Right lobe of liver (tissue), 4 donors: ENCODE results near the gene TSPO.

Source experiments
- POLR2A ChIP-seq: fragments of 450-650 bp; IDR thresholded peaks from one replicate; pipeline ENCODE4 v1.6.1; 2017; ENCODE audit warnings: antibody characterized with exemption, mild to moderate bottlenecking
- TF ChIP-seq, protein P1 (sequence below), 4 donors: fragments of 200-600 bp in 3 of 4; fragments of 450-650 bp in 1 of 4; IDR thresholded peaks; one replicate each; pipeline versions ENCODE4 v1.5.1 to v1.8.0; 2016 to 2022; ENCODE audit warnings: antibody characterized with exemption in 4 of 4, mild to moderate bottlenecking in 2 of 4
- donor health status: DM: no; HTN: no; CAD: no.
- donor health status: DM: no; HTN: no; CAD: no.
- donor health status: DM: no; HTN: yes; CAD: no.

GRCh38 chr22:43171019-43171491, 19.7 kb downstream of the TSPO start:
- TF ChIP-seq, protein P1, sequence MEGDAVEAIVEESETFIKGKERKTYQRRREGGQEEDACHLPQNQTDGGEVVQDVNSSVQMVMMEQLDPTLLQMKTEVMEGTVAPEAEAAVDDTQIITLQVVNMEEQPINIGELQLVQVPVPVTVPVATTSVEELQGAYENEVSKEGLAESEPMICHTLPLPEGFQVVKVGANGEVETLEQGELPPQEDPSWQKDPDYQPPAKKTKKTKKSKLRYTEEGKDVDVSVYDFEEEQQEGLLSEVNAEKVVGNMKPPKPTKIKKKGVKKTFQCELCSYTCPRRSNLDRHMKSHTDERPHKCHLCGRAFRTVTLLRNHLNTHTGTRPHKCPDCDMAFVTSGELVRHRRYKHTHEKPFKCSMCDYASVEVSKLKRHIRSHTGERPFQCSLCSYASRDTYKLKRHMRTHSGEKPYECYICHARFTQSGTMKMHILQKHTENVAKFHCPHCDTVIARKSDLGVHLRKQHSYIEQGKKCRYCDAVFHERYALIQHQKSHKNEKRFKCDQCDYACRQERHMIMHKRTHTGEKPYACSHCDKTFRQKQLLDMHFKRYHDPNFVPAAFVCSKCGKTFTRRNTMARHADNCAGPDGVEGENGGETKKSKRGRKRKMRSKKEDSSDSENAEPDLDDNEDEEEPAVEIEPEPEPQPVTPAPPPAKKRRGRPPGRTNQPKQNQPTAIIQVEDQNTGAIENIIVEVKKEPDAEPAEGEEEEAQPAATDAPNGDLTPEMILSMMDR (IDR thresholded peaks at IDR 0.05), result no peak
- no peak for TF ChIP-seq POLR2A
